ENCODE measurements around the gene KCNAB1.

Gene KCNAB1

GRCh38 chr3:156334841-156335545 lies 214.6 kb downstream of the KCNAB1 start:
- no peak for DNase-seq

DNA sequence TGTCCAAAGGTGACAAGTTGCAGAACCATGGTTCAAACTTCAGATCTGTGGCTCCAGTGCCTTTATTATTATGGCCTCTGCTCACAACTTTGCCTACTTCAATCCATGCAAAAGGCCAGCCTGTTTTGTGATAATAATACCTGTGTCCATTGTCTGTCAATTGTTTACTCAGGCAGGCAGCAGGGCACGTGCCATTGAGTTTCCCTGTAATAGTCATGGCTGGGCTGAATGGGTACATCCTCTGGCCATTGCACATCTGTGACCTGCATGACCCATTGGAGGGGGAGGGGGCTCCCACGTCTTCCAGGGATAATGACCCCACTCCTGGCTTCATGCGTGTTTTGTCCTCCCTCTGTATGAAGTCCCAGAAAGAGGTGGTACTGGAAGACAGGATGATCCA lies 219.1 kb downstream of the KCNAB1 start:
- no peak for DNase-seq

DNA sequence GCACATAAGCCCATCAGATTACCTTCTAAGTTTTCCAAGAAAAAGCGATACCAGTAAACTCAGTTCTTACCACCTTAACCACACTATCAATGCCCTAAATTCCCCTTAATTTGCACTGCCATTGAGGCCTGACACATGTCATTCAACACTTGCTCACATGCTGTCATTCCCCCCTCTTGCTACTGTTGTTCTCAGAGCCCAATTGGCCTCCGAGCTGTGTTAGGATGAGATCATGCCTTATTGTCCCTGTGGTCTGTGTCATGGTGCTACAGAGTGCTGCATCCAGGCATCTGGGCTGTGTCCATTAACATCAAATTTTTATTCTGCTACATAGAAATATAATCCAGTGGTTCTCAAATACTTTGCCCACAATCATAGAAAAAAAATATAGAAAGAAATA lies 221.0 kb downstream of the KCNAB1 start:
- DNase-seq, result no peak

GRCh38 chr3:156341831-156342416 lies 221.5 kb downstream of the KCNAB1 start:
- DNase-seq, result no peak

DNA sequence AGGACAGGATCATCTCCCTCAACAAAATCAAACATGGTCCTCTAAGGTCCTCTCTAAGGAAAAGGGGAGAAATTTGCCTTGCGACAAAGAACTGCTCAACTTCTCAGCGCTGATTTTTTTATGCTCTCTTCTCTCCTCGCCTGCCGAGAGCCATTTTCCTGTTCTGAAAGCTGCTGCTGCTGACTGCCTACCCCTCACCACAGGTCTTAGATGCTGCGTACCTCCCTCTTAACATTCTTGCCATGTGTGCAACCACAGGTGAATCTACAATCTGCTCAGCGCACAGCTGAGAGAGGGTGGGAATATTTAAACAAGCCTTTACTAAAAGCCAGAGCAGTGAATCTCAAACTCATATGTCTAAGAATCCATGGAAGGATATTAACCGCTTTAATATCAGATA lies 223.8 kb downstream of the KCNAB1 start:
- no peak for DNase-seq

DNA sequence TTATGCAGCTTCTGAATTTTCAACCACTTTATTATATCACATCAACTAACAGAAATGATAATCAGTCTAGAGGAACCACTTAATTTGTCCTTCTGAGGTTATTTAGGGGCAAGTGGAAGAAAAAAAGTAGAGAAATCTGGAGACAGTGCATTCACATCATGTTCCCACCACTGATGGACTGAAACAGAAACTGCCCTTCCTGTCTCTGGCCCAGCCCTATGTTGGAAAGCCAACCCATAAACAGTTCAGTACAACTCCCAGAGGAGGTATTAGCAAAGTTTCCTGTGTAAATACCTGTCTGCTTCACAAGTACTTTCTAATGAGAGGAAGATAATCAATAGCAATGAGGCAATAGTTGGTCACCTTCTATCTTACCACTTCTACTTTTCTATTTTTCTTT lies 228.7 kb downstream of the KCNAB1 start:
- no peak for DNase-seq

GRCh38 chr3:156349978-156350377 lies 229.6 kb downstream of the KCNAB1 start:
- DNase-seq, result no peak

GRCh38 chr3:156350781-156351180 lies 230.4 kb downstream of the KCNAB1 start:
- no peak for DNase-seq

- DNase-seq, result no peak
These were observed 231.4 kb downstream of the KCNAB1 start for GRCh38 chr3:156351783-156352182.

GRCh38 chr3:156352728-156353127 lies 232.3 kb downstream of the KCNAB1 start:
- no peak for DNase-seq

GRCh38 chr3:156353563-156353962 lies 233.2 kb downstream of the KCNAB1 start:
- DNase-seq, result no peak

- peak; percentile 28 for DNase-seq
These were observed 236.4 kb downstream of the KCNAB1 start for GRCh38 chr3:156356537-156357363.

GRCh38 chr3:156358232-156358631 lies 237.9 kb downstream of the KCNAB1 start:
- no peak for DNase-seq

- no peak for DNase-seq
These were observed 239.0 kb downstream of the KCNAB1 start for GRCh38 chr3:156359368-156359767.

DNA sequence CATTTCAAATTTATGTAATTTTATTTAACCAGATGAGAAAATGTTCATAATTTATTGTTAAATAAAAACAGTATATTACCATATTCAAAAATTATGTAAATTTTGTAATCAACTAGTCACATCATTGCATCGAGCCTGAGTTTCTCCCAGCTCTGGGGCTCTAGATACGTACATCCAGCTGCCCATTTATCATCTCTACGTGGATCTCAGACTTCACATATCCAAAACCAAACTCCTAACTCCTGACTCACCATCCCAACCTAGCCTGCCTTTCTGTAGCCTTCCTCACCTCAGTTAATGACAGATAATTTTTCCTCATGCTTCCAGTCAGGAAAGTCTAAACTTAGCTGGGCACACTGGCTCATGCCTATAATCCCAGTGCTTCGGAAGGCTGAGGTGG lies 239.7 kb downstream of the KCNAB1 start:
- no peak for DNase-seq

GRCh38 chr3:156360963-156361362 lies 240.6 kb downstream of the KCNAB1 start:
- DNase-seq, result no peak

GRCh38 chr3:156366559-156366958 lies 246.2 kb downstream of the KCNAB1 start:
- DNase-seq, result no peak

DNA sequence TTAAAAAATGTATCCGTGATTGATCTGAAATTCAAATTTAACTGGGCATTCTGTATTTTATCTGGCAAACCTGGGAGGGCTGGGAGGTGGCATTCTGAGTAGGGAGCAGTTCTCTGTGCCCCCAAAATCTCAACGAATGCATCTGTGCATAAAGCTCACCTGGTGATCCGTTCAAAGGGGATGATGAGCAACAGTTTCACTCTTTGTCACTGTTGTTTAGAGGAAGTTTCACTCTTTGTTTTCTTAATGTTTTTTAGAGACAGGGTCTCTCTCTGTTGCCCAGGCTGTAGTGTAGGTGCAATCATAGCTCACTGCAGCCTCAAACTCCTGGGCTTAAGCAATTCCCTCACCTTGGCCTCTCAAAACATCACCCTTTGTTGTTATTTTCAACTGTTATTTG lies 247.8 kb downstream of the KCNAB1 start:
- no peak for DNase-seq

DNA sequence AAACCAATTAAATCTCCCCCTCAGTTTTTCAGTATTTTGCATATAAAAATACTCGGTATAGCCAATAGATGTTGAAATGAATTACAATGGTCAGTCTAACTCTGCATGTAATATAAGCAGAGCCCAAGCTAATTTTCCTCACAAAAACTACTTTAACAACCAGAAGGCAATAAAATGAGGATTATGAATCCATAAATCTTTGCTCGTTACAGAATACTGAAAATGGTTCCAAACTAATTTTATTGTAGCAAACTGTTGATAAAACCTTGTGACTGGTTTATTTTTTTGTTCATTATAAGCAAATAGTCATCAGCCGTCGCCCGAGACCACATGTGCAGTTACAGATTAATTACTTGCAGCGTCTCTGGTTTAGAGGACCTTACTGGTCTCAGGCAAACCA lies 251.3 kb downstream of the KCNAB1 start:
- no peak for DNase-seq

GRCh38 chr3:156373095-156373494 lies 252.7 kb downstream of the KCNAB1 start:
- DNase-seq, result no peak

DNA sequence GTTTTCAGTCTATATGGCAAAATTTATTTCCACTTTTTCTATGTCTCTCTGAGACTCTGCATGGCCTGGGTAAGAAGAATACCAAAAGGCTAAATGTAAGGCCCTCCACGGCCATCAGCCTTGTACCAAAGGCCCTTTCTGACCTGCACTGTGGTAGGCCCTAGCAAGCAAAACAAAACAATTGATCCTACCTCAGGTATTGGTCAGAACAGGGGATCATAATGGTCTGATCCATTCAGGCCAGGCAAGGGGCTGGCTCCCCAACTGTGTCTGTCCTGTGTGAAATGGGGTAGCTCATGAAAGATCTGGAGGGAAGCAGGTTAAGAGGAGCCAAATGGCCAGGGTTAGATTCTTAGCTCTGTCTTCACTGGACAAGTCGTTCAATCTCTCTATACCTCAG lies 253.3 kb downstream of the KCNAB1 start:
- DNase-seq, result no peak

DNA sequence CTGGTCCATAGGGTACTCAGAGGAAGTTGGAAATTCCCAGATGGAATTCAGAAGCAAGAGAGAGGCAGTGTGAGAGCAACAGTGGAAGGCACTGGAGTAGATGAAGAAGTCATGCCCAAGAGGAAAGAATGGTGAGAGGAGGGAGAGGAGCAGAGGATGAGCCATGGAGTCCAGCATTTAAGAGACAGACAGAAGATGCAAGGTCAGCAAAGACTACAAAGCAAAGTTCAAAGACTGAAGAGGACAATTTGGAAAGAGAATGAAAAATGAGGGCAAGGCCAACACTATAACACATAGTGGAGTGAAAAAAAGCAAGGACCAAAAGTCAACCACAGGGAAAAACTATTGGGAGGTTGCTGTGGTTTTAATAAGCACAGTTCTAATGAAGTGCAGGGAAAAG lies 255.8 kb downstream of the KCNAB1 start:
- no peak for DNase-seq

GRCh38 chr3:156377266-156377665 lies 256.9 kb downstream of the KCNAB1 start:
- no peak for DNase-seq

DNA sequence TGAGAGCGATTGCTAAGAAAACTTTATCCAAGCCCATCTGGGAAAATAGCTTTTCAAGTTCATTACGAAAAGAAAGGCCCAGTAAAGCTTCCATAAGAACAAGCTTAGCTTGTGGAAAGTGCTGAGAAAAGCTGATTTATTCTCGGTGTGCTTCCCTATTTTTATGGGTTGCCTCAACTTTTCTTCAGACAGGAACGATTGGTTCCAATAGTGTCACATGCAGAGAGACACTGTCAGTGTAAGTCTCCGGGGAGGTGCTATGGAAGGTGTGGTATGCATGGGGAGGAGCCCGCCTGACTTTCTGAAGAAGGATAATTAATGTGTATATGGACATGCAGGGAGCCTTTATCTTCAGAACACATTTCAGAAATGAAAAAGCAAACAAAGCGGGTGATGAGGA lies 257.3 kb downstream of the KCNAB1 start:
- no peak for DNase-seq
